Measurements from ENCODE around the gene SLC24A3.

Gene SLC24A3

DNA sequence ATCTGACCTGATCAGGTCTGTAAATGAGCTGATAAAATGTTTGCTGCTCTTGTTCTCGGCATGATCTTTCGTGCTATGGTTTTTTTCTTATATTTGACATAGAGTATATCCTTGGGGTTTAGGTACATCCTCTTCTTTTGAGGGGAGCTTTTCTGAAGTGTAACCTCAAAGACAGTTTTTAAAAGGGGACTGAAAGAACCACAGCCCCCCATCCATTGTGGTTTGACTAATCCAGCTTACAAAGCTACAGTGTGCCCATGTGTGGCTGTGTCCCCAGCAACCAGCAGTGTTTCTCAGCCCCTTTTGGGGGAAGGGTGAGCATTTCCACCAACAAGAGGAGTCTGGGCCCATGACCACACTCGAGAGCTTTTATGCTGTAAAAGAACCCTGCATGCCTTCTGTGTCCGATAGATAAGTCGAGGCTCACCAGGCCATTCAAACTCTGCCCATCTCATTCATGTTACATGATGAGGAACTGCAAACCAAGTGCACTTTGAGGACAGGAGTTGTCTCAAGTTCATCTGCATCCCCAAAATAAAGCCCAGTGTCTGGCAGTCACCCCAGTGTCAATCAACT is 266.0 kb downstream of the SLC24A3 start:
- H2AFZ ChIP-seq (ENCODE audit: low read depth, low read length) = no peak overlapping the region
- H3K4me1 ChIP-seq (ENCODE audit: insufficient read depth, low read length) = no peaks in the 10 kb centered on the region
- H3K27me3 ChIP-seq (ENCODE audit: insufficient read depth, low read length) = no peaks in the 10 kb centered on the region
- no peak overlapping the region for H3K4me3 ChIP-seq (ENCODE audit: low read length)
- no peaks in the 10 kb centered on the region for H3K36me3 ChIP-seq (ENCODE audit: insufficient read depth, low read length)
- no peaks in the 10 kb centered on the region for H3K9me3 ChIP-seq (ENCODE audit: low read length)

DNA sequence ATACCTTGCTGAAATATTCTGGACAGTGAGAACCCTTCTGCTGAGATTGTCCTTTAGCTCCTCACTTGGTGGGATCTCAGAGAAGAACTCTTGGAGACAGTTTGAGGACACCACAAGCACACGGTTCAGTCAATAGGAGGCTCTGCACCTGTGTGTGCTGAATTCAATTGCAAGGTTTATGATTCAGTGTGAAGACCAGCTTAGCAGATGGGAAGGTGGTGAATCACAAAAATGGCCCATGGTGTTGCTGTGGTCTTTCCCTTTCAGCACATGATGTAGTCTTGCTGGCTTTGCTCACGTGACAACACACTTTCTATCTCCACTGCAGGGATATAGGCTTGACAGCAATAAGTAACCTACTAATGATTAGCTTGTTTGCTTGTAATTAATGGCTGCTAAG is 270.3 kb downstream of the SLC24A3 start:
- Histone ChIP-seq H3K36me3 (ENCODE audit: insufficient read depth, low read length) (no peaks in the 10 kb centered on the region), H3K9me3 (ENCODE audit: low read length) (no peaks in the 10 kb centered on the region), H3K4me3 (ENCODE audit: low read length) (no peak overlapping the region), H2AFZ (ENCODE audit: low read depth, low read length) (no peak overlapping the region), H3K4me1 (ENCODE audit: insufficient read depth, low read length) (no peaks in the 10 kb centered on the region), H3K27me3 (ENCODE audit: insufficient read depth, low read length) (peaks cover 4% of the 10 kb centered on the region)

DNA sequence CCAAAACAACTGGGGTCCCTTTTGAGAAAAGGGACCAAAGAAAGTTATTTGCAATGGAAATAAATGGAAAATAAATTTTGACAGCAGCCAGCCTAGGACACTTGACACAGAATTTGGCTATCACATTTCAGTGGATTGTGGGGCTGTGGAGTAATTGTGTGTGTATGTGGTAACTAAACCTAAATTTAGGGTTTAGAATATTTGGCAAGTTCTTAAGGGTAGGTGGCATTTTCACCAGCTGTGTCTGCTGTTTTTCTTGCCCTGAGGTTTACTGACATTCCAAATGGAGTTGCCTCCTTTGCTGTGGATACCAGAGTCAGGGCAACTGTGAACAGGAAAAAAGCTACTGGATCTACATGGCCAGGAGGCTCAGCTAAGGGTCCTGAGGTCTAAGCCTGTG is 270.9 kb downstream of the SLC24A3 start:
- Histone ChIP-seq H3K9me3 (ENCODE audit: low read length) (no peaks in the 10 kb centered on the region), H3K4me1 (ENCODE audit: insufficient read depth, low read length) (no peaks in the 10 kb centered on the region), H3K4me3 (ENCODE audit: low read length) (no peak overlapping the region), H3K36me3 (ENCODE audit: insufficient read depth, low read length) (no peaks in the 10 kb centered on the region), H3K27me3 (ENCODE audit: insufficient read depth, low read length) (peaks cover 4% of the 10 kb centered on the region), H2AFZ (ENCODE audit: low read depth, low read length) (no peak overlapping the region)

DNA sequence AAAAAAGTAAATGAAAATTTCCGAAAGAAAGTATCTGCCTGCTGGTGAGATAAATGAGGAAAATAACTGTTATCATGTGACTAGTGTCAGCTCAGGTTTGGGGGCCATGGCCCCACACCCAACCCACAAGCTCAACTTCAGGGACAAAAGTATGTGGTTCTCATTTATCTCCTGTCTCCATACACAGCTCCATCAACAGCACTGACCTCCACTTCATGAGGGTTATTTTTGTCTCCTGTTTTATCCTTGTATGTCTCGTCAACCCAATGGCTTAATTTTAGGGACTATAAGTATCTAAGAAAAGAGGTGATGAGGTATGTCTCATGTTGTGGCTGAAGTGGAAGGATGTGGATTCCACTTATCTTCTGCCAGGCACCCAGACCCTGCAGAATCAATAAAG is 274.0 kb downstream of the SLC24A3 start:
- Histone ChIP-seq H3K4me1 (ENCODE audit: insufficient read depth, low read length) (no peaks in the 10 kb centered on the region), H3K27me3 (ENCODE audit: insufficient read depth, low read length) (peaks cover 9% of the 10 kb centered on the region), H3K4me3 (ENCODE audit: low read length) (no peak overlapping the region), H3K9me3 (ENCODE audit: low read length) (no peaks in the 10 kb centered on the region), H2AFZ (ENCODE audit: low read depth, low read length) (no peak overlapping the region), H3K36me3 (ENCODE audit: insufficient read depth, low read length) (no peaks in the 10 kb centered on the region)

DNA sequence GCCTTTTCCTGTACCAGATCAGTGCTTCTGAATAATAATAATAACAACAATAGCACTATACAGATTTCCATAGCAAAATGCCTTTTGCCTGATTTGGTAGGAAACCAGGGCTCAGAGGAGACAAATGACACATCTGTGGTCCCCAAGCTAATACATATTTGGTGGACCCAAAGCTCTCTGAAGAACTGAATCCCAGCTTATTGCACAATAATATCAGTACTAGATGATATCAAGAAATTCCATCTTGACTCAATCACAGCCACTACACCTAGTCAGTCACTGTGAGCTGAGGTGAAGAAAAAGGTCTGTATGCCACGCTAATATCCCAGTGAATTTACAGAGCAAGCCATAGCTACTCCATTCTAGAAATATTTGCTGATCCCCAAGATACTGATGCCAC is 275.0 kb downstream of the SLC24A3 start:
- H3K27me3 ChIP-seq (ENCODE audit: insufficient read depth, low read length) = peaks cover 9% of the 10 kb centered on the region
- H3K4me1 ChIP-seq (ENCODE audit: insufficient read depth, low read length) = no peaks in the 10 kb centered on the region
- no peaks in the 10 kb centered on the region for H3K9me3 ChIP-seq (ENCODE audit: low read length)
- H3K4me3 ChIP-seq (ENCODE audit: low read length) = no peak overlapping the region
- H3K36me3 ChIP-seq (ENCODE audit: insufficient read depth, low read length) = no peaks in the 10 kb centered on the region
- no peak overlapping the region for H2AFZ ChIP-seq (ENCODE audit: low read depth, low read length)

DNA sequence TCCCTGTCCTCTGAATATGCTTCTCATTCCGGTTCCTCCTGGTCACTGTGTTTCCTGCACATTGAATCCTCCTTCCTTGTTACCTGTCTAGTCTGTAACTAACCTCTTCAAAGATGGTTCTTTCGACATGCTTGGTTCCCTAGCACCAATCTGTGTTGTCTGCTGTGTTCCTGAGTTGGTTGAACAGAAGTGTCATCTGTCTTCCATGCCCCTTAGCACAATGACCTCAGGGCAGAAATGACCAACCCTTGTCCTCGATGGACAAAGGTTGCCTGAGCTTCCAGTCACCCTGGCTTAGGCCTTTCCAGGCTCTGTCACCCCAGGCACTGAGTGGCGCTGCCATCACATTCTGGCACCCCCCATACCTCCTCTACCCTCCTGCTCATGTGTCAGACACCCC is 278.8 kb downstream of the SLC24A3 start:
- peaks cover 9% of the 10 kb centered on the region for H3K27me3 ChIP-seq (ENCODE audit: insufficient read depth, low read length)

DNA sequence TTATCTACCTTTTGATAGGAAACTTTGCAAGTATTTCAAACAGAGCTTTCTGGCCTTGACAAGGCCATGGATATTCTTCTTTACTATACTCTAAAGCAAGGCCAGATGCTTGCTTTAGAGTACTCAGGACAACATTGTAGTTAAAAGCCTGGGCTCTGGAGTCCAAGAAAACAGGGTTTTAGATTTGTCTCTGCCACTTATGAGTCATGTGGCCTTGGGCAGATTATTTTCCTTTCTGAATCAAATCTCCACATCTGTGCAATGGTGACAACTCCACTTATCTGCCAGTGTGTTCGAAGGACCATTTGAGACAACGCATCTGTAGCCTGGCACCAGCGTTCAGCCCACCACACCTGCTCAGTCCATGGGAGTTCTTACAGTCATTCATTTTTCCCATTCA is 279.7 kb downstream of the SLC24A3 start:
- H3K4me3 ChIP-seq (ENCODE audit: low read length) = no peak overlapping the region
- H3K4me1 ChIP-seq (ENCODE audit: insufficient read depth, low read length) = no peaks in the 10 kb centered on the region
- H3K9me3 ChIP-seq (ENCODE audit: low read length) = no peaks in the 10 kb centered on the region
- H3K36me3 ChIP-seq (ENCODE audit: insufficient read depth, low read length) = no peaks in the 10 kb centered on the region
- H3K27me3 ChIP-seq (ENCODE audit: insufficient read depth, low read length) = peaks cover 5% of the 10 kb centered on the region
- H2AFZ ChIP-seq (ENCODE audit: low read depth, low read length) = no peak overlapping the region

More for the DNA sequence above, 278.8 kb downstream of the SLC24A3 start:
- Histone ChIP-seq H3K36me3 (ENCODE audit: insufficient read depth, low read length) (no peaks in the 10 kb centered on the region), H3K9me3 (ENCODE audit: low read length) (no peaks in the 10 kb centered on the region), H3K4me1 (ENCODE audit: insufficient read depth, low read length) (no peaks in the 10 kb centered on the region), H2AFZ (ENCODE audit: low read depth, low read length) (no peak overlapping the region), H3K4me3 (ENCODE audit: low read length) (no peak overlapping the region)

DNA sequence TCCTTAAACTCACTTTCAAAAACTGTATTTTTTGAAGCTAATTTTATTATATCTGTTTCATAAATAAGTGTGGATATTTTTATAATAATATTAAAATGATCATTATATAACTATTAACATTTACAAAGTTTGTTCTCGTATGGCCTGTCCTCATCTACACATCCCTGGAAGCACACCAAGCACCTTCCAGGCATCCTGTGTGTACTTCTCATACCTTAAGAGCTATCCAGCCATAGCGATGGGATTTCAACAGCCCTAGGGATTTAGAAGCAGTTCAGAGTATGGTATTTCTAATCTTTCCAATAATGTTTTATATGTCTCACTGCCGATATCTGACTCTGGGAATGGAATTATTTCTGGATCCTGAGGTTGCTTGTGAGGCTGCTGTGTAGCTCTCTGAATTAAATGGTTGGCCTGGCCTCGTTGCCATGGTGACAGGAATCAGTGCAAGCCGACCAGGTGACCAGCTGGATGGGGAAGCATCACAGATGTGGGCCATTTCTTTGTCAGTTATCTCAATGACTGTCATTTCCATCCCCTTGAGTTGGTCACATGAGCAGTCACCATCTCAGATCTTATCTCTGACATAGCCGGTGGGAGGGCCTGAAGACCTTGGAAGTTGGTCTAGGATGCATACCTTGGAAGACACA is 280.4 kb downstream of the SLC24A3 start:
- no peak overlapping the region for H2AFZ ChIP-seq (ENCODE audit: low read depth, low read length)
- H3K27me3 ChIP-seq (ENCODE audit: insufficient read depth, low read length) = peaks cover 5% of the 10 kb centered on the region
- H3K4me3 ChIP-seq (ENCODE audit: low read length) = no peak overlapping the region
- no peaks in the 10 kb centered on the region for H3K9me3 ChIP-seq (ENCODE audit: low read length)
- H3K4me1 ChIP-seq (ENCODE audit: insufficient read depth, low read length) = no peaks in the 10 kb centered on the region
- H3K36me3 ChIP-seq (ENCODE audit: insufficient read depth, low read length) = no peaks in the 10 kb centered on the region

DNA sequence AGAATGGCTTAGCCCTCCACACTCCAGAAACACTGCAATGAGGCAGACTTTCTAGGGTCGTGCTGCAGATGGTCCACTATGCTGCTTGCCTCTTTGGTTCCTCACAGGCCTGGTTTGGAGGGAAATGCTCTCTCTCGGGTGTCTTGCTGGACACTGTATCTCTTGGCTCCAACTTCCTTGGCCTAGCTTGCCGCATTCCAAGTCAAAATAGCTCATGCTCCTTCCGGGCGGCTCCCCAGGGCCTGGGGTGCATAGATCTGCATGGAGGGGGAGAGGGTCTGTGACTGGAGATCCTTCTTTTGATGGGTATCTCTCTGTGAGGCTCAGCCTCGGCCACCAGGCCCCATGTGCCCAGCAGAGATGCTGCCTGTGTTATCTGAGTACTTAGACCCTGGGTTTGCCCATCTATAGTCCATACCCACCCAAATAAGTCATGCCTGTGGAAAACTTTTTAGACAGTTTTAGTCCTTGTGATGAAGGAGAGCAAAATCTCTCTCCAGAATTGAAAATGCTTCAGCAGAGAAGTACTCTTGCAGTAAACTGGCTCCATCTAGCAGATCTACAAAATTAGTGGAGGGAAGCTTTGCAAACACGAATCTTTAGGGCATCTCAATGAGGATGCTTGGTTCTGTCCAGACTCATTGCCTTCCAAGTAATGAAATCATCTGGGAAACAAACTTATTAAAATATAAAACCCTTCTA is 281.5 kb downstream of the SLC24A3 start:
- Histone ChIP-seq H3K4me1 (ENCODE audit: insufficient read depth, low read length) (no peaks in the 10 kb centered on the region), H3K36me3 (ENCODE audit: insufficient read depth, low read length) (no peaks in the 10 kb centered on the region), H3K9me3 (ENCODE audit: low read length) (no peaks in the 10 kb centered on the region), H2AFZ (ENCODE audit: low read depth, low read length) (no peak overlapping the region), H3K27me3 (ENCODE audit: insufficient read depth, low read length) (peaks cover 5% of the 10 kb centered on the region), H3K4me3 (ENCODE audit: low read length) (no peak overlapping the region)

DNA sequence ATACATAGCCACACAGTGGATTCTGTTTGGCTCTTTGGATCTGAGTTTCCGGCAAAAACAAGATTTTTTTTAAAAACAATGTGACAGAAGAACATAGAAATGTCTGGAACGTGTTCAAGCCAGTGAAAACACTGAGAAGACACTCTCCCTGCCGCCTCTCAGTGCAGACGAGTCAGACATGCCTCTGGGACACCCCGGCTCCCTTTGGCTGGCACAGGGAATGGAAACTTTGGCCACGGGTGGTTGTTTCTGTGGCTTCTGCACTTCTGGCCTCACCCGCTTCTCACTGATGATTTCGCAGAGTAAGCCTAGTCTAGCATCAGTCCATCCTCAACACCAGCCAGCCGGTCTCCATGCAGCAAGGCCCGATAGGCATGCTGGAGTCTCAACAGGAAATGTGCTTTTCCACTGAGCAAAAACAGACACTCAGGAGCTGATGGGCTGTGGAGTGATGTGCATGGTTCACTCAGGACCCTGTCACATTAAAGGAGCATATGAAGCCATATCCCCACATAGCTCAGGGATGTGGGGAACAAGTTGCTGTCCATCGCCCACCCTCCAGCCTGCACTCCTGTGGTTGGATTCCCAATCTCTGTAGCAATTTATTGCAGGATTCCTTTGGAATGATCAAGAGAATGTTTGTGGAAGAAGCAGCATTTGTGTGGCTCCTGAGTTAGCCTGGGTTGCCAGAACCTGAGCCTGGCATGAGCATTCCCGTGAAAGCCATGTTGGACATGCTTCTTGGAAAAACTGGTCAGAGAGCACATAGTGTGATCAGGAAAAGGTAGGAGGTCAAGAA is 283.7 kb downstream of the SLC24A3 start:
- Histone ChIP-seq H3K4me3 (ENCODE audit: low read length) (no peak overlapping the region), H3K27me3 (ENCODE audit: insufficient read depth, low read length) (peaks cover 2% of the 10 kb centered on the region), H3K4me1 (ENCODE audit: insufficient read depth, low read length) (no peaks in the 10 kb centered on the region), H3K9me3 (ENCODE audit: low read length) (no peaks in the 10 kb centered on the region), H2AFZ (ENCODE audit: low read depth, low read length) (no peak overlapping the region), H3K36me3 (ENCODE audit: insufficient read depth, low read length) (no peaks in the 10 kb centered on the region)

DNA sequence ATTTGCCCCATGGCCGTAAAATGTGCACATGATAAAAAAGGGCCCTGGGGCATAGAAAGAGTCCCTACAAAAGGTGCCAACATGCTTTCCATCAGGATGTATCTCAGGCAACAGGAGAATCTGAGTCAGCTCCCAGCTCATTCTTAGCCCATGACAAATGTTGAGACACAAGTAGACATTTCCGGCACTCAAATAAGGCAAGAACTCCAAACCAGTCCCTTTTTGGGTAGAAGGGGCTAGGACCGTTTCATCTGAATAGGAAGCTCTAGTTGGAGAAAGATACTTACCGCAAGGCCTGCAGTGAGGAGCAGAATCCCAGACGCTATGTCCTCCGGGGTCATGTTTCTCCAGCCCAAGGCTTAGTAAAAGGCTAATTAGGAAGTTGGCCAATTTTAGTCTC is 284.6 kb downstream of the SLC24A3 start:
- no peak overlapping the region for H3K4me3 ChIP-seq (ENCODE audit: low read length)
- H3K4me1 ChIP-seq (ENCODE audit: insufficient read depth, low read length) = no peaks in the 10 kb centered on the region
- H2AFZ ChIP-seq (ENCODE audit: low read depth, low read length) = no peak overlapping the region
- no peaks in the 10 kb centered on the region for H3K36me3 ChIP-seq (ENCODE audit: insufficient read depth, low read length)
- H3K9me3 ChIP-seq (ENCODE audit: low read length) = no peaks in the 10 kb centered on the region
- no peaks in the 10 kb centered on the region for H3K27me3 ChIP-seq (ENCODE audit: insufficient read depth, low read length)

DNA sequence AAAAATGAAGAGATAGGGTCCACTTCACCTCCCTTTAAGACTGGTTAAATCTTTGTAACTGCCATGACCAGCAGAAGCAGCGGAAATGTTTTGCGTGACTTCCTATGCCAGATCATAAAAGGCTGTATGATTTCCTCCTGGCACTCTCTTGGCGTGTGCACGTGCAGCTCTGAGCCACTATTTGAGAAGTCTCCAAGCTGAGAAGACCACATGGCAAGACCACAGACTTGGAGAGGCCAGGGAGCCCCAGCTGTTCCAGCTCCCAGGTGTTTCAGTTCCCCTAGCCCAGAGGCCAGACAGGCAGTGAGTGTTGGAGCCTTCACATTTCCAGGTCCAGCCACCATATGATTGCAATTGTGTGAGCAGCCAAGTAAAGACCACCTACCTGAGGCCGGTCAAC is 286.3 kb downstream of the SLC24A3 start:
- H3K4me3 ChIP-seq (ENCODE audit: low read length) = no peak overlapping the region
- no peaks in the 10 kb centered on the region for H3K27me3 ChIP-seq (ENCODE audit: insufficient read depth, low read length)
- H3K36me3 ChIP-seq (ENCODE audit: insufficient read depth, low read length) = no peaks in the 10 kb centered on the region
- H2AFZ ChIP-seq (ENCODE audit: low read depth, low read length) = no peak overlapping the region
- no peaks in the 10 kb centered on the region for H3K4me1 ChIP-seq (ENCODE audit: insufficient read depth, low read length)
- H3K9me3 ChIP-seq (ENCODE audit: low read length) = no peaks in the 10 kb centered on the region

DNA sequence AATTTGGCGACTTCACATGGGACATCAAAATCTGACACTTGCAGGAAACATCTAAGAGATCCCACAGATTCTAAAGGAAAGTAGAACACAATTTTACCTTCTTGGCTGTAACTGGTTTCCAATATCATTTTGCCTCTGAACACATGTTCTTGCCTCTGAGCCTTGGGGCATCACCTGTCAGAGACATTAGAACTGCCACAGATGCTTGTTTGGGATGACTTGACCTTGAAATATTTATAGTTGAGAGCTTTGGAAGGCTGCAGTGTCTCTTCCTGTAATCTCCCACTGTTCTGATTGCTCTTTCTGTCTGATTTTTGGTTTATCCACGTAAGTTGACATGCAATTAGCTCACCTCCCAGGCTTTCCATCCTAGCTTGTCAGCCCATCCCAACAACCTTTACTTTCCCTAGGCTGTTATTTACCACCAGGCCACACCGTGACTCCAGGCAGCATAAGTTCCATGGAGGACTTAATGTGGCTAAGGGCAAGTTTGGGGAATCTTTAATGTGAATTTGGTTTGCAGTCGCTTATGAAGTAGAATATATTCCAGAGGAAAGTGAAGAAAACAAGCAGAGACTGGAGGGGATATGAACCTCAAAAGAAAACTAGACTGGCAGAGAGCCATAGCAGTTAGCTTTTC is 289.2 kb downstream of the SLC24A3 start:
- no peak overlapping the region for H2AFZ ChIP-seq (ENCODE audit: low read depth, low read length)
- no peak overlapping the region for H3K4me3 ChIP-seq (ENCODE audit: low read length)
- no peaks in the 10 kb centered on the region for H3K27me3 ChIP-seq (ENCODE audit: insufficient read depth, low read length)
- no peaks in the 10 kb centered on the region for H3K36me3 ChIP-seq (ENCODE audit: insufficient read depth, low read length)
- no peaks in the 10 kb centered on the region for H3K9me3 ChIP-seq (ENCODE audit: low read length)
- no peaks in the 10 kb centered on the region for H3K4me1 ChIP-seq (ENCODE audit: insufficient read depth, low read length)
